GM23248 (cell line): Measurements from ENCODE around the gene DIS3L. TPM values are rescaled to one million over a fixed set of nuclear protein-coding genes. Genes with fewer than 3 reads are reported as not detected.

ENCODE experiments used
- DNase-seq: peaks from one replicate; pipeline ENCODE4 v3.0.0-alpha.2; 2015
- H2AFZ ChIP-seq: fragments of 200-600 bp; sonication (generic); 2 replicates; pipeline ENCODE4 v1.6.1; 2016; ENCODE audit warnings: antibody characterized with exemption
- H3F3A ChIP-seq: fragments of 200-600 bp; sonication (generic); 2 replicates; pipeline ENCODE4 v1.6.1; 2016; ENCODE audit warnings: mild to moderate bottlenecking, antibody characterized with exemption, mixed run types; ENCODE audit not compliant: insufficient read depth
- H3K27ac ChIP-seq: fragments of 200-600 bp; sonication (generic); 2 replicates; pipeline ENCODE4 v1.5.1; 2016; ENCODE audit warnings: mild to moderate bottlenecking
- H3K27me3 ChIP-seq: fragments of 200-600 bp; sonication (generic); replicated peaks from 2 replicates; pipeline ENCODE4 v1.6.1; 2016; ENCODE audit warnings: mild to moderate bottlenecking; ENCODE audit not compliant: insufficient read depth
- H3K36me3 ChIP-seq: fragments of 200-600 bp; sonication (generic); 2 replicates; pipeline ENCODE4 v1.6.1; 2016; ENCODE audit warnings: low read depth, mild to moderate bottlenecking
- H3K4me1 ChIP-seq: fragments of 200-600 bp; sonication (generic); 2 replicates; pipeline ENCODE4 v1.6.1; 2016; ENCODE audit warnings: mild to moderate bottlenecking; ENCODE audit not compliant: insufficient read depth
- H3K4me2 ChIP-seq: fragments of 200-600 bp; sonication (generic); one replicate; pipeline ENCODE4 v1.6.1; 2016; ENCODE audit warnings: mild to moderate bottlenecking; ENCODE audit not compliant: unreplicated experiment
- H3K4me3 ChIP-seq: fragments of 200-600 bp; sonication (generic); 2 replicates; pipeline ENCODE4 v1.5.1; 2016; ENCODE audit warnings: mild to moderate bottlenecking
- H3K79me2 ChIP-seq: fragments of 200-600 bp; sonication (generic); 2 replicates; pipeline ENCODE4 v1.6.1; 2016; ENCODE audit warnings: mild to moderate bottlenecking; ENCODE audit not compliant: insufficient read depth
- H3K9ac ChIP-seq: fragments of 200-600 bp; sonication (generic); 2 replicates; pipeline ENCODE4 v1.6.1; 2016; ENCODE audit warnings: mild to moderate bottlenecking
- H3K9me2 ChIP-seq: fragments of 200-600 bp; sonication (generic); 2 replicates; pipeline ENCODE4 v1.6.1; 2016; ENCODE audit warnings: mixed run types, mild to moderate bottlenecking, moderate library complexity; ENCODE audit not compliant: insufficient read depth
- H3K9me3 ChIP-seq: fragments of 200-600 bp; sonication (generic); one replicate; pipeline ENCODE4 v1.6.1; 2017; ENCODE audit warnings: low read depth
- H4K20me1 ChIP-seq: fragments of 200-600 bp; sonication (generic); 2 replicates; pipeline ENCODE4 v1.6.0; 2016; ENCODE audit not compliant: insufficient read depth
- EZH2 ChIP-seq: fragments of 200-600 bp; sonication (generic); IDR thresholded peaks from 2 replicates; pipeline ENCODE4 v1.6.1; 2018; ENCODE audit warnings: antibody characterized with exemption, mild to moderate bottlenecking; ENCODE audit not compliant: insufficient read depth, poor library complexity, severe bottlenecking
- EZH2phosphoT487 ChIP-seq: fragments of 200-600 bp; sonication (generic); IDR thresholded peaks from 2 replicates; pipeline ENCODE4 v1.6.1; 2018; ENCODE audit warnings: antibody characterized with exemption, moderate library complexity, mild to moderate bottlenecking, low read depth; ENCODE audit not compliant: insufficient read depth
- WGBS, 2 experiments: methylation state at CpG; one replicate each; pipeline ENCODE4 v1.1.6; 2015 to 2017; ENCODE audit warnings: low lambda C conversion rate in 2 of 2, low coverage in 1 of 2; ENCODE audit errors: missing lambda C conversion rate in 2 of 2; 5-methylcytosine and 5-hydroxymethylcytosine counted together
- in situ Hi-C: fragments of 300-500 bp; cut with MboI; formaldehyde crosslinking; loops from 2 replicates; pipeline ENCODE4 v1.15.0; 2020
- polyA plus RNA-seq: library from polyadenylated mRNA; unstranded; fragments of >200 nt; fragmentation: Nextera tagmentation; extraction: Ambion mirVana; gene quantifications from 2 replicates; pipeline ENCODE4 v1.2.1, GENCODE V29; 2016
- total RNA-seq: library from RNA; depleted of rRNA; stranded (reverse); fragments of >200 nt; shearing (Covaris generic); gene quantifications from 2 replicates; pipeline ENCODE4 v1.2.3, GENCODE V29; 2014

DIS3L gene
- total and polyA plus RNA-seq, 2 experiments from 2014 or later: 15.6 to 23.7 TPM

DNA sequence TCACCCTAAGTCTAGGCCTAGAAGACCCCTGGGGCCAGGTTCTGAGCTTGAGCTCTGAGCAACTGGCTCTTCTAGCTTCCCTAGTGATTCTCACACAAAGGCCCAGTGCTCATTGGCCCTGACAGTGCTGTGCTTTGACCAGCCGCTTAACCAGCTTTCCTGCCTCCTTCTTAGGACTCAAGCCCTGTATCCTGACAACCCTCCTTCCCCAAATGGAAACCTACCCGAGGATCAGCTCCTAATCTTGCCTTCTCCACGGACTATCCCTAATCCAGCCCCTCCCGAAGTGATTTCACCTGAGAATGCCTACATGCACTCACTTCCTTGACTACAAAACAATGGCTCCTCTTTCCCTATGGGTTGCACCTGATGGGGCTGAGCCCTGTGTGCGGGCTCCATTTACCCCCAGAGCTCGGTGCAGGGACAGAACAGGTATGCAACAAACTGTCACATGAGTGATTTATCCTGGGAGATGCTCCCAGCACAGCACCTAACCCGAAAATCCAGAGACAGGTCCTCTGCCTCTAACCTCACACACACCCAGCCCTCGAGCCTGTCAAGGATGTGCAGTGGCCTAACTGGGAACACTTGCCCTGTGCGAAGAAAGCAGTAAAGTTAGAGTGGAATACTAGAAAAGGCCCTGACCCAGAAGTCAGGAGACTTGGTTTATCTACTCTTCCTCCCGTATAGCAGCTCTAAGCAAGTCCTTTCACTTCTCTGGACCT, 42.1 kb upstream of the DIS3L start:
- H3F3A ChIP-seq: no peaks in the 10 kb centered on the region
- no peak overlapping the region for H3K27ac ChIP-seq
- TF ChIP-seq EZH2: no peak
- no peak for TF ChIP-seq EZH2phosphoT487
- WGBS, 2 experiments: 71 to 76% methylated on average over 10 of the region's 10 CpGs
- H3K9me3 ChIP-seq: no peaks in the 10 kb centered on the region
- peaks cover 86% of the 10 kb centered on the region for H3K27me3 ChIP-seq
- H3K9ac ChIP-seq: no peak overlapping the region
- DNase-seq: no peak
- H3K36me3 ChIP-seq: no peaks in the 10 kb centered on the region
- no peaks in the 10 kb centered on the region for H3K9me2 ChIP-seq
- H4K20me1 ChIP-seq: no peaks in the 10 kb centered on the region
- H3K4me1 ChIP-seq: peaks cover 8% of the 10 kb centered on the region
- in situ Hi-C loops: no loop called here
- no peak overlapping the region for H3K4me3 ChIP-seq
- no peak overlapping the region for H3K4me2 ChIP-seq
- H3K79me2 ChIP-seq: no peaks in the 10 kb centered on the region
- no peak overlapping the region for H2AFZ ChIP-seq

- peak overlapping the region; percentile 71 for H3K4me3 ChIP-seq
- 5 to 7% methylated on average over 60 to 65 of the region's 72 CpGs for WGBS, 2 experiments
- no peaks in the 10 kb centered on the region for H3K9me2 ChIP-seq
- peaks cover 8% of the 10 kb centered on the region for H3K4me1 ChIP-seq
- H2AFZ ChIP-seq: peak overlapping the region; percentile 72
- H3K27me3 ChIP-seq: peaks cover 88% of the 10 kb centered on the region
- no peaks in the 10 kb centered on the region for H3K79me2 ChIP-seq
- H4K20me1 ChIP-seq: no peaks in the 10 kb centered on the region
- in situ Hi-C loops: no loop called here
- peak overlapping the region; percentile 84 for H3K4me2 ChIP-seq
- no peak overlapping the region for H3K9ac ChIP-seq
- no peaks in the 10 kb centered on the region for H3K36me3 ChIP-seq
- H3F3A ChIP-seq: no peaks in the 10 kb centered on the region
- TF ChIP-seq EZH2phosphoT487 (no peak), EZH2 (no peak)
- no peak overlapping the region for H3K27ac ChIP-seq
- no peaks in the 10 kb centered on the region for H3K9me3 ChIP-seq
- DNase-seq: peak; percentile 76
Observed at GRCh38 chr15:66251790-66252684, 41.3 kb upstream of the DIS3L start.

GRCh38 chr15:66252685-66253417, 40.5 kb upstream of the DIS3L start:
- no peaks in the 10 kb centered on the region for H3K79me2 ChIP-seq
- in situ Hi-C loops: no loop called here
- no peaks in the 10 kb centered on the region for H4K20me1 ChIP-seq
- WGBS, 2 experiments: 1 to 2% methylated on average over 56 to 57 of the region's 64 CpGs
- no peak overlapping the region for H3K9ac ChIP-seq
- peak; percentile 39 for DNase-seq
- H2AFZ ChIP-seq: peak overlapping the region; percentile 72
- no peaks in the 10 kb centered on the region for H3K9me2 ChIP-seq
- H3K36me3 ChIP-seq: no peaks in the 10 kb centered on the region
- H3K4me1 ChIP-seq: peaks cover 8% of the 10 kb centered on the region
- H3K4me2 ChIP-seq: peak overlapping the region; percentile 84
- H3K27me3 ChIP-seq: peaks cover 93% of the 10 kb centered on the region
- H3K9me3 ChIP-seq: no peaks in the 10 kb centered on the region
- no peak overlapping the region for H3K27ac ChIP-seq
- H3F3A ChIP-seq: no peaks in the 10 kb centered on the region
- H3K4me3 ChIP-seq: peak overlapping the region; percentile 71
- TF ChIP-seq EZH2phosphoT487: peak; percentile 58; the same call in 1 of the 2 replicates
- peak; percentile 99 for TF ChIP-seq EZH2
